ENCODE results near the gene R3HDM4. TPM values are rescaled to one million over a fixed set of nuclear protein-coding genes. Genes with fewer than 3 reads are reported as not detected.
A peak's percentile ranks its signal among the peaks of the same experiment; 100 is the strongest.

R3HDM4 gene
- total and polyA plus RNA-seq, 9 donors: 8.7 to 43.0 (median 29.5) TPM

DNA sequence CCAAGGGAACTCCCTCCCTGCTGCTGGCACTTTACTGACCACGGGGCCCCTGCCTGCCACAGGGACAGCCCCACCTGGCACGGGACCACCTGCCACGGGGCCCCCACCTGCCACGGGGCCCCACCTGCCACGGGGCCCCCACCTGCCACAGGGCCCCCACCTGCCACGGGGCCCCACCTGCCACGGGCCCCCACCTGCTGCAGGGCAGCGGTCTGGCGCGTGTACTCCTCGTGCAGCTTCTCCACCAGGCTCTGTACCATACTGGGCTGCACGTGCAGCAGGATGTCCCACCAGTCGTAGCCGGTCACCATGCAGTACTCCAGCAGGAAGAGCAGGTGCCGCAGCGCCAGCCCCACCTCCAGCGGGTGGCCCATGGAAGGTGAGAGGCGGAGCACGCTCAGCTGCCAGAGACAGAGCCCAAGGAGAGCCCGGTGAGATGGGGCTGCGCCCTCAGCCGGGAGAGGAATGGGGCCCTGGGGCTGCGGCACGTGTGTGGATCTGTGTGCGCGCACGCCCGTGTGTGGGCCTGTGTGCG is 36.2 kb downstream of the R3HDM4 start:
- Histone ChIP-seq H3K27ac (no peak overlapping the region), H3K9me3 (no peaks in the 10 kb centered on the region), H3K36me3 (no peaks in the 10 kb centered on the region), H3K4me1 (ENCODE audit: insufficient read depth) (peaks cover 8% of the 10 kb centered on the region), H3K4me3 (no peak overlapping the region), H3K27me3 (no peaks in the 10 kb centered on the region)
- 89 to 92% (median 89%) methylated on average over 24 to 29 of the region's 29 CpGs for WGBS, 3 donors
- no peak for DNase-seq
- intact Hi-C loops (cut with DNase I): no loop called here
- TF ChIP-seq EP300 (IDR thresholded peaks at IDR 0.05): no peak
- TF ChIP-seq, protein P1, sequence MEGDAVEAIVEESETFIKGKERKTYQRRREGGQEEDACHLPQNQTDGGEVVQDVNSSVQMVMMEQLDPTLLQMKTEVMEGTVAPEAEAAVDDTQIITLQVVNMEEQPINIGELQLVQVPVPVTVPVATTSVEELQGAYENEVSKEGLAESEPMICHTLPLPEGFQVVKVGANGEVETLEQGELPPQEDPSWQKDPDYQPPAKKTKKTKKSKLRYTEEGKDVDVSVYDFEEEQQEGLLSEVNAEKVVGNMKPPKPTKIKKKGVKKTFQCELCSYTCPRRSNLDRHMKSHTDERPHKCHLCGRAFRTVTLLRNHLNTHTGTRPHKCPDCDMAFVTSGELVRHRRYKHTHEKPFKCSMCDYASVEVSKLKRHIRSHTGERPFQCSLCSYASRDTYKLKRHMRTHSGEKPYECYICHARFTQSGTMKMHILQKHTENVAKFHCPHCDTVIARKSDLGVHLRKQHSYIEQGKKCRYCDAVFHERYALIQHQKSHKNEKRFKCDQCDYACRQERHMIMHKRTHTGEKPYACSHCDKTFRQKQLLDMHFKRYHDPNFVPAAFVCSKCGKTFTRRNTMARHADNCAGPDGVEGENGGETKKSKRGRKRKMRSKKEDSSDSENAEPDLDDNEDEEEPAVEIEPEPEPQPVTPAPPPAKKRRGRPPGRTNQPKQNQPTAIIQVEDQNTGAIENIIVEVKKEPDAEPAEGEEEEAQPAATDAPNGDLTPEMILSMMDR (IDR thresholded peaks at IDR 0.05): no peak

DNA sequence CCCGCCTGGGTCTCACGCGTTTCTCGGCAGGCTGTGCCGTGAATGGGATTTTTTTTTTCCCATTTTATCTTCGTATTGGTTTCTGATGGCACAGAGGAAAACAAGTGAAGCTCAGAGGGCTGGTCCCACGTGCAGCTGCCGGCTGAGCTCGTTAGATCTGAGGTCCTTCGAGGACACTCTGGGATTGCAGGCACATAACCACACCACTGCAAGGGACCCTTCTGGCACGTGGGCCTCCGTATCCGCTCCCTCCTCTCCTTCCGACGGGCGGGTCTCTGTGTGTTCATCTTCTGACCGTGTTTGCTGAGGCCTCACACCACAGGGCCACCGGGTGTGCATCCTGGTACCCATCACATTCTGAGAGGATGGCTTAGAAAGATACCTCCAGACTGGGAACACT is 36.9 kb downstream of the R3HDM4 start:
- no peaks in the 10 kb centered on the region for H3K36me3 ChIP-seq
- intact Hi-C loops (cut with DNase I): no loop called here
- WGBS, 3 donors: 62 to 72% (median 68%) methylated on average over 18 of the region's 18 CpGs

DNA sequence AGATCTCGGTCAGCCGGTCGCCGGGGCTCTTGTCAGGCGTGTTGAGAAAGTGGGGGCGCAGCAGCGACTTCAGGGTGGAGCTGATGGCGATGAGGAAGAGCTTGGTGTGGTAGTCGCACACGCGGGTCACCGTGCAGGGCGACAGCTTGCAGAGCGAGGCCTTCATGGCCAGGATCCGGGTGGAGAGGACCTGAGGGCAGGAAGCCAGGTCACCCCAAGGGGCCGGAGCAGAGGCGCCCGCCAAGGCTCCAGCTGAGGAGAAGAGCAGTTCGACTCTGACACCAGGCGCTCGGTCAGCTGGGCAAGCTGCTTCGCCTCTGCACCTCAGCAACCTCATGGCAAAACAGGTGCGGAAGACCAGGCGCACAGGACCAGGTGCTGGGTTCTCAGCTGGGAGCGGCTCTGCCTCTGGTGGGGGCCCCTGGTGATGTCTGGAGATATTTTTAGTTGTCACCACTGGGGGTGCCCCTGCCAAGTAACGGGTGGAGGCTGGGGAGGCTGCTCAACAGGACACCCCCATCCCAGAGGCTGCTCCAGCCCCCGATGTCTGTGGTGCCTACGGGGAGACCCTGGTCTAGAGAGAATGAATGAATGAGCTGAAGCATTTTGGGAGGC is 37.6 kb downstream of the R3HDM4 start:
- H3K27ac ChIP-seq: no peak overlapping the region
- no peak overlapping the region for H3K4me3 ChIP-seq
- peaks cover 8% of the 10 kb centered on the region for H3K4me1 ChIP-seq (ENCODE audit: insufficient read depth)
- H3K36me3 ChIP-seq: no peaks in the 10 kb centered on the region
- no peak for TF ChIP-seq EP300 (IDR thresholded peaks at IDR 0.05)
- TF ChIP-seq POLR2A (IDR thresholded peaks at IDR 0.05): no peak
- TF ChIP-seq, protein P1 (IDR thresholded peaks at IDR 0.05): no peak
- no peak for DNase-seq
- intact Hi-C loops (cut with DNase I): no loop called here
- no peaks in the 10 kb centered on the region for H3K9me3 ChIP-seq
- WGBS, 3 donors: 89 to 91% (median 90%) methylated on average over 27 to 28 of the region's 28 CpGs
- no peaks in the 10 kb centered on the region for H3K27me3 ChIP-seq

More for the DNA sequence above, 36.9 kb downstream of the R3HDM4 start:
- Histone ChIP-seq H3K4me1 (ENCODE audit: insufficient read depth) (peaks cover 8% of the 10 kb centered on the region), H3K4me3 (no peak overlapping the region), H3K9me3 (no peaks in the 10 kb centered on the region), H3K27me3 (no peaks in the 10 kb centered on the region), H3K27ac (no peak overlapping the region)
- DNase-seq: no peak
- TF ChIP-seq EP300 (IDR thresholded peaks at IDR 0.05): no peak
- TF ChIP-seq POLR2A (IDR thresholded peaks at IDR 0.05): no peak
- TF ChIP-seq, protein P1 (IDR thresholded peaks at IDR 0.05): no peak

- no peak overlapping the region for H3K27ac ChIP-seq
- WGBS, 3 donors: 87 to 89% (median 88%) methylated on average over 17 to 22 of the region's 22 CpGs
- TF ChIP-seq, protein P1 (IDR thresholded peaks at IDR 0.05): no peak
- TF ChIP-seq POLR2A (IDR thresholded peaks at IDR 0.05) (no peak), EP300 (IDR thresholded peaks at IDR 0.05) (no peak)
- H3K27me3 ChIP-seq: no peaks in the 10 kb centered on the region
- intact Hi-C loops (cut with DNase I): no loop called here
- H3K4me1 ChIP-seq (ENCODE audit: insufficient read depth): peaks cover 17% of the 10 kb centered on the region
- H3K36me3 ChIP-seq: no peaks in the 10 kb centered on the region
- H3K4me3 ChIP-seq: no peak overlapping the region
- no peaks in the 10 kb centered on the region for H3K9me3 ChIP-seq
- peak in 2 of 5 donors; percentile 51 to 53 for DNase-seq
Observed at GRCh38 chr19:873561-874041, 39.4 kb downstream of the R3HDM4 start.
